Loucy (cell line): ENCODE results near the gene SRC.

Experiments used
- H2AFZ ChIP-seq: fragments of 200-600 bp; sonication (generic); 2 replicates; pipeline ENCODE4 v1.6.0; 2016; ENCODE audit warnings: antibody characterized with exemption, mild to moderate bottlenecking, low read length, moderate library complexity
- H3F3A ChIP-seq: fragments of 200-600 bp; 2 replicates; pipeline ENCODE4 v1.6.0; 2016; ENCODE audit warnings: antibody characterized with exemption, low read depth, mild to moderate bottlenecking
- H3K27me3 ChIP-seq: fragments of 200-600 bp; sonication (generic); 2 replicates; pipeline ENCODE4 v1.6.1; 2014; ENCODE audit warnings: low read length, mild to moderate bottlenecking; ENCODE audit not compliant: insufficient read depth, poor library complexity, severe bottlenecking
- H3K36me3 ChIP-seq: fragments of 200-600 bp; sonication (generic); 2 replicates; pipeline ENCODE4 v1.6.1; 2016; ENCODE audit warnings: low read length; ENCODE audit not compliant: insufficient read depth
- H3K4me1 ChIP-seq: fragments of 200-600 bp; sonication (generic); 2 replicates; pipeline ENCODE4 v1.5.1; 2014; ENCODE audit warnings: low read length, mild to moderate bottlenecking; ENCODE audit not compliant: insufficient read depth, poor library complexity, severe bottlenecking
- H3K4me2 ChIP-seq: fragments of 200-600 bp; sonication (generic); 2 replicates; pipeline ENCODE4 v1.6.0; 2014; ENCODE audit warnings: antibody characterized with exemption, low read length, low read depth, mild to moderate bottlenecking; ENCODE audit not compliant: poor library complexity, severe bottlenecking
- H3K4me3 ChIP-seq: fragments of 200-600 bp; sonication (generic); 2 replicates; pipeline ENCODE4 v1.5.1; 2014; ENCODE audit warnings: low read length, mild to moderate bottlenecking, mixed read lengths; ENCODE audit not compliant: poor library complexity, severe bottlenecking
- H3K79me2 ChIP-seq: fragments of 200-600 bp; sonication (generic); 2 replicates; pipeline ENCODE4 v1.6.1; 2014; ENCODE audit warnings: low read length; ENCODE audit not compliant: insufficient read depth
- H3K9ac ChIP-seq: fragments of 200-600 bp; sonication (generic); 2 replicates; pipeline ENCODE4 v1.6.0; 2014; ENCODE audit warnings: mild to moderate bottlenecking, low read depth, low read length, moderate library complexity; ENCODE audit not compliant: poor library complexity, severe bottlenecking
- H3K9me2 ChIP-seq: fragments of 200-600 bp; sonication (generic); replicated peaks from 2 replicates; pipeline ENCODE4 v1.6.1; 2016; ENCODE audit warnings: low read depth, low read length, mixed read lengths
- H3K9me3 ChIP-seq: fragments of 200-600 bp; sonication (generic); 2 replicates; pipeline ENCODE4 v1.6.1; 2014; ENCODE audit warnings: mild to moderate bottlenecking, antibody characterized with exemption, low read length, low read depth; ENCODE audit not compliant: insufficient read depth
- H4K20me1 ChIP-seq: fragments of 200-600 bp; sonication (generic); 2 replicates; pipeline ENCODE4 v1.6.0; 2014; ENCODE audit warnings: antibody characterized with exemption, low read length, mild to moderate bottlenecking; ENCODE audit not compliant: insufficient read depth, poor library complexity, severe bottlenecking
- CTCF ChIP-seq: fragments of 200-600 bp; sonication (generic); conservative IDR thresholded peaks from 2 replicates; pipeline ENCODE4 v1.5.1; 2014; ENCODE audit warnings: mild to moderate bottlenecking, antibody characterized with exemption, low read length
- EZH2phosphoT487 ChIP-seq: fragments of 200-600 bp; IDR thresholded peaks from 2 replicates; pipeline ENCODE4 v1.6.1; 2018; ENCODE audit warnings: antibody characterized with exemption, mild to moderate bottlenecking, moderate library complexity, borderline replicate concordance

SRC gene

GRCh38 chr20:37382482-37383120, 36.7 kb downstream of the SRC start:
- H3F3A ChIP-seq: no peaks in the 10 kb centered on the region
- no peaks in the 10 kb centered on the region for H3K9me2 ChIP-seq
- no peaks in the 10 kb centered on the region for H3K36me3 ChIP-seq
- H3K9ac ChIP-seq: no peak overlapping the region
- no peak overlapping the region for H2AFZ ChIP-seq
- no peak for TF ChIP-seq EZH2phosphoT487
- TF ChIP-seq CTCF: no peak
- no peaks in the 10 kb centered on the region for H3K9me3 ChIP-seq
- H3K4me3 ChIP-seq: no peak overlapping the region
- H3K27me3 ChIP-seq: no peaks in the 10 kb centered on the region
- no peaks in the 10 kb centered on the region for H4K20me1 ChIP-seq
- H3K79me2 ChIP-seq: no peaks in the 10 kb centered on the region
- H3K4me1 ChIP-seq: no peaks in the 10 kb centered on the region
- H3K4me2 ChIP-seq: no peak overlapping the region

GRCh38 chr20:37383229-37383989, 37.5 kb downstream of the SRC start:
- H3K4me3 ChIP-seq: no peak overlapping the region
- H3K9me3 ChIP-seq: no peaks in the 10 kb centered on the region
- no peak overlapping the region for H2AFZ ChIP-seq
- TF ChIP-seq EZH2phosphoT487 (no peak), CTCF (no peak)
- H3F3A ChIP-seq: no peaks in the 10 kb centered on the region
- no peaks in the 10 kb centered on the region for H4K20me1 ChIP-seq
- no peak overlapping the region for H3K4me2 ChIP-seq
- H3K27me3 ChIP-seq: no peaks in the 10 kb centered on the region
- no peaks in the 10 kb centered on the region for H3K4me1 ChIP-seq
- H3K36me3 ChIP-seq: no peaks in the 10 kb centered on the region
- H3K9ac ChIP-seq: no peak overlapping the region
- H3K9me2 ChIP-seq: no peaks in the 10 kb centered on the region
- no peaks in the 10 kb centered on the region for H3K79me2 ChIP-seq

GRCh38 chr20:37384683-37385174, 38.8 kb downstream of the SRC start:
- Histone ChIP-seq H3K4me1 (no peaks in the 10 kb centered on the region), H3K9me3 (no peaks in the 10 kb centered on the region), H3K27me3 (no peaks in the 10 kb centered on the region), H3K36me3 (no peaks in the 10 kb centered on the region), H3F3A (no peaks in the 10 kb centered on the region), H2AFZ (peak overlapping the region; percentile 62; the same call in 1 of the 2 replicates), H3K9me2 (no peaks in the 10 kb centered on the region), H3K79me2 (no peaks in the 10 kb centered on the region), H4K20me1 (no peaks in the 10 kb centered on the region), H3K4me3 (no peak overlapping the region), H3K4me2 (peak overlapping the region; percentile 24), H3K9ac (no peak overlapping the region)
- TF ChIP-seq EZH2phosphoT487 (no peak), CTCF (peak; percentile 72)
